CD14-positive monocyte (primary cell): ENCODE measurements around the gene FLRT1. TPM values are rescaled to one million over a fixed set of nuclear protein-coding genes. Genes with fewer than 3 reads are reported as not detected.
A peak's percentile ranks its signal among the peaks of the same experiment; 100 is the strongest.

Experiments used
- DNase-seq, 3 donors: peaks; one replicate each; pipeline ENCODE4 v3.0.0-alpha.2; 2011 to 2022
- H2AFZ ChIP-seq: 2 replicates; pipeline ENCODE4 v1.6.0; 2012; ENCODE audit warnings: mild to moderate bottlenecking, low read depth, low read length, inconsistent platforms; ENCODE audit not compliant: insufficient read depth, poor library complexity, severe bottlenecking
- H3K27ac ChIP-seq, 2 donors: 1 replicate in 1 of 2; 2 replicates in 1 of 2; pipeline ENCODE4 v1.5.1; 2012 to 2013; ENCODE audit warnings: low read length in 2 of 2, control low read depth in 1 of 2, inconsistent platforms in 1 of 2, low read depth in 1 of 2, mild to moderate bottlenecking in 1 of 2
- H3K27me3 ChIP-seq, 2 donors: one replicate each; pipeline versions ENCODE4 v1.6.0 to v1.6.1; 2011 to 2013; ENCODE audit warnings: low read length in 2 of 2; ENCODE audit not compliant: control insufficient read depth in 2 of 2, insufficient read depth in 2 of 2
- H3K36me3 ChIP-seq, 2 donors: replicated peaks in 1 of 2; 1 replicate in 1 of 2; 2 replicates in 1 of 2; pipeline versions ENCODE4 v1.5.1 to v1.6.1; 2012 to 2013; ENCODE audit warnings: low read length in 2 of 2, control low read depth in 1 of 2, inconsistent platforms in 1 of 2, mild to moderate bottlenecking in 1 of 2; ENCODE audit not compliant: insufficient read depth in 2 of 2, control insufficient read depth in 1 of 2
- H3K4me1 ChIP-seq, 2 donors: 1 replicate in 1 of 2; 2 replicates in 1 of 2; pipeline versions ENCODE4 v1.5.1 to v1.6.1; 2012 to 2013; ENCODE audit warnings: low read length in 2 of 2, control low read depth in 1 of 2, inconsistent platforms in 1 of 2, mild to moderate bottlenecking in 1 of 2, moderate library complexity in 1 of 2; ENCODE audit not compliant: insufficient read depth in 2 of 2, control insufficient read depth in 1 of 2
- H3K4me2 ChIP-seq: replicated peaks from 2 replicates; pipeline ENCODE3; 2012; ENCODE audit warnings: low read length, moderate library complexity, mild to moderate bottlenecking; ENCODE audit not compliant: poor library complexity, severe bottlenecking; ENCODE audit errors: extremely low read depth
- H3K4me3 ChIP-seq, 3 experiments: fragments of 200-600 bp in 1 of 3; sonication (generic) in 1 of 3; replicated peaks in 1 of 3; 1 replicate in 2 of 3; 2 replicates in 1 of 3; pipeline ENCODE4 v1.5.1; 2011 to 2013; ENCODE audit warnings: low read length in 3 of 3, mild to moderate bottlenecking in 3 of 3, control low read depth in 2 of 3, low read depth in 2 of 3, inconsistent platforms in 1 of 3, moderate library complexity in 1 of 3
- H3K79me2 ChIP-seq: 2 replicates; pipeline ENCODE4 v1.6.0; 2012; ENCODE audit warnings: mild to moderate bottlenecking, control low read depth, inconsistent platforms, low read length, moderate library complexity; ENCODE audit not compliant: insufficient read depth
- H3K9ac ChIP-seq: 2 replicates; pipeline ENCODE4 v1.6.0; 2017; ENCODE audit warnings: low read length, mild to moderate bottlenecking; ENCODE audit not compliant: insufficient read depth, poor library complexity, severe bottlenecking
- H3K9me3 ChIP-seq, 2 donors: replicated peaks in 1 of 2; 1 replicate in 1 of 2; 2 replicates in 1 of 2; pipeline versions ENCODE4 v1.5.1 to v1.6.1; 2012 to 2013; ENCODE audit warnings: low read length in 2 of 2, control low read depth in 1 of 2; ENCODE audit not compliant: control insufficient read depth in 1 of 2, insufficient read depth in 1 of 2
- H4K20me1 ChIP-seq: 2 replicates; pipeline ENCODE4 v1.6.0; 2012; ENCODE audit warnings: mild to moderate bottlenecking, low read length, control low read depth, moderate library complexity; ENCODE audit not compliant: insufficient read depth
- H3K27ac Mint-ChIP-seq, 7 donors: one replicate each; pipeline ENCODE4 v1.8.0; 2020; ENCODE audit warnings: mild to moderate bottlenecking in 7 of 7, mixed read lengths in 7 of 7, moderate library complexity in 6 of 7, inconsistent platforms in 2 of 7
- H3K27me3 Mint-ChIP-seq, 3 donors: one replicate each; pipeline ENCODE4 v1.8.0; 2021 to 2022; ENCODE audit warnings: low read depth in 3 of 3, mild to moderate bottlenecking in 3 of 3, mixed read lengths in 3 of 3, moderate library complexity in 3 of 3, inconsistent platforms in 1 of 3
- H3K36me3 Mint-ChIP-seq, 2 donors: one replicate each; pipeline ENCODE4 v1.8.0; 2020; ENCODE audit warnings: mixed read lengths in 2 of 2, inconsistent platforms in 1 of 2, mild to moderate bottlenecking in 1 of 2
- H3K4me1 Mint-ChIP-seq: one replicate; pipeline ENCODE4 v1.8.0; 2020; ENCODE audit warnings: mild to moderate bottlenecking, mixed read lengths
- H3K4me3 Mint-ChIP-seq, 2 donors: one replicate each; pipeline ENCODE4 v1.8.0; 2020; ENCODE audit warnings: mild to moderate bottlenecking in 2 of 2, mixed read lengths in 2 of 2, moderate library complexity in 1 of 2
- H3K9me3 Mint-ChIP-seq, 7 donors: one replicate each; pipeline ENCODE4 v1.8.0; 2020 to 2022; ENCODE audit warnings: mixed read lengths in 7 of 7, mild to moderate bottlenecking in 6 of 7, moderate library complexity in 6 of 7, inconsistent platforms in 2 of 7
- CTCF ChIP-seq: fragments of 200-600 bp; IDR thresholded peaks from one replicate; pipeline ENCODE4 v1.8.0; 2022; ENCODE audit warnings: antibody characterized with exemption, mild to moderate bottlenecking
- WGBS: methylation state at CpG from one replicate; pipeline ENCODE4 v1.1.5; 2013; ENCODE audit warnings: missing lambda C conversion rate; ENCODE audit not compliant: insufficient coverage; 5-methylcytosine and 5-hydroxymethylcytosine counted together
- intact Hi-C, 2 donors: fragments of 100-400 bp; cut with micrococcal nuclease; formaldehyde crosslinking; loops; one replicate each; pipeline versions ENCODE4 v1.15.0 to v1.15.1; 2023
- polyA plus RNA-seq, 3 donors: library from polyadenylated mRNA; depleted of rRNA in 1 of 3; unstranded in 2 of 3; stranded (reverse) in 1 of 3; fragments of 300-500 nt in 2 of 3; fragments of >200 nt in 1 of 3; fragmentation: Illumina TruSeq in 2 of 3; gene quantifications; 1 replicate in 2 of 3; 2 replicates in 1 of 3; pipeline ENCODE4 v1.2.3, GENCODE V29; 2012 to 2021

The FLRT1 gene
- polyA plus RNA-seq, 3 donors = not detected

GRCh38 chr11:64017945-64018224 is 17.8 kb upstream of the FLRT1 start:
- no peak for DNase-seq
- H3K27ac Mint-ChIP-seq = no peak overlapping the region
- no peaks in the 10 kb centered on the region for H3K79me2 ChIP-seq
- no peak overlapping the region for H3K4me2 ChIP-seq
- H3K27me3 Mint-ChIP-seq = peaks cover 0 to 9% (median 5%) of the 10 kb centered on the region in 3 donors
- H3K4me1 Mint-ChIP-seq = peaks cover 2% of the 10 kb centered on the region
- H3K36me3 ChIP-seq = no peaks in the 10 kb centered on the region
- H3K9me3 ChIP-seq = no peaks in the 10 kb centered on the region
- H3K4me3 ChIP-seq = no peak overlapping the region
- WGBS = 94% methylated on average over 6 of the region's 7 CpGs
- H3K36me3 Mint-ChIP-seq = no peaks in the 10 kb centered on the region
- H4K20me1 ChIP-seq = no peaks in the 10 kb centered on the region
- H2AFZ ChIP-seq = no peak overlapping the region
- H3K27ac ChIP-seq = no peak overlapping the region
- intact Hi-C loops = no loop called here
- H3K4me3 Mint-ChIP-seq = no peak overlapping the region
- no peak overlapping the region for H3K9ac ChIP-seq
- TF ChIP-seq CTCF = no peak
- no peaks in the 10 kb centered on the region for H3K4me1 ChIP-seq
- H3K9me3 Mint-ChIP-seq = no peaks in the 10 kb centered on the region
- H3K27me3 ChIP-seq = no peaks in the 10 kb centered on the region

- no peak overlapping the region for H3K9ac ChIP-seq
- no peaks in the 10 kb centered on the region for H3K27me3 ChIP-seq
- H4K20me1 ChIP-seq = no peaks in the 10 kb centered on the region
- Mint-ChIP-seq H3K4me1 (peaks cover 2% of the 10 kb centered on the region), H3K27ac (peak overlapping the region in 1 of 7 donors; percentile 25), H3K4me3 (no peak overlapping the region), H3K9me3 (no peaks in the 10 kb centered on the region), H3K27me3 (peaks cover 0 to 9% (median 5%) of the 10 kb centered on the region in 3 donors), H3K36me3 (no peaks in the 10 kb centered on the region)
- no peaks in the 10 kb centered on the region for H3K79me2 ChIP-seq
- no peaks in the 10 kb centered on the region for H3K4me1 ChIP-seq
- no peak overlapping the region for H3K4me2 ChIP-seq
- no peak for TF ChIP-seq CTCF
- no peak overlapping the region for H3K4me3 ChIP-seq
- H3K27ac ChIP-seq = no peak overlapping the region
- H2AFZ ChIP-seq = no peak overlapping the region
- intact Hi-C loops = no loop called here
- no peak for DNase-seq
- no peaks in the 10 kb centered on the region for H3K36me3 ChIP-seq
- H3K9me3 ChIP-seq = no peaks in the 10 kb centered on the region
- WGBS = 87% methylated on average over 8 of the region's 8 CpGs
These were observed 17.4 kb upstream of the FLRT1 start for GRCh38 chr11:64018310-64018709.
